Activated CD8-positive, alpha-beta T cell treated with anti-CD3 and anti-CD28 coated beads for 36 hours (primary cell): ENCODE results near the gene PCNX2. TPM values are rescaled to one million over a fixed set of nuclear protein-coding genes. Genes with fewer than 3 reads are reported as not detected.

Experiments used
- ATAC-seq: fragments of 200-7000 bp; cut with Tn5 transposase; one replicate; pipeline ENCODE4 v1.10.0; 2021; ENCODE audit warnings: mild to moderate bottlenecking, moderate library complexity
- CTCF ChIA-PET: fragments of 350-600 bp; sonication (Branson Sonifier 250); formaldehyde crosslinking; loops from one replicate; lab custom pipeline; 2021; ENCODE audit warnings: antibody characterized with exemption; lab: Charles Lee
- POLR2A ChIA-PET: fragments of 350-600 bp; sonication (Branson Sonifier 250); formaldehyde crosslinking; loops from one replicate; lab custom pipeline; 2021; ENCODE audit warnings: antibody characterized with exemption; lab: Charles Lee
- DNase-seq: peaks from one replicate; pipeline ENCODE4 v3.0.0-alpha.2; 2020
- H3K27ac Mint-ChIP-seq: one replicate; pipeline ENCODE4 v1.8.0; 2021; ENCODE audit warnings: mild to moderate bottlenecking, mixed read lengths
- H3K27me3 Mint-ChIP-seq: one replicate; pipeline ENCODE4 v1.8.0; 2021; ENCODE audit warnings: mixed read lengths
- H3K36me3 Mint-ChIP-seq: one replicate; pipeline ENCODE4 v1.8.0; 2021; ENCODE audit warnings: low read depth, mixed read lengths
- H3K4me1 Mint-ChIP-seq: one replicate; pipeline ENCODE4 v1.8.0; 2021; ENCODE audit warnings: low read depth, mixed read lengths
- H3K4me3 Mint-ChIP-seq: one replicate; pipeline ENCODE4 v1.8.0; 2021; ENCODE audit warnings: mild to moderate bottlenecking, moderate library complexity, mixed read lengths
- H3K9me3 Mint-ChIP-seq: one replicate; pipeline ENCODE4 v1.8.0; 2021; ENCODE audit warnings: mixed read lengths
- intact Hi-C: fragments of 100-400 bp; cut with micrococcal nuclease; formaldehyde crosslinking; loops from one replicate; pipeline ENCODE4 v1.10.0; 2022
- total RNA-seq, 2 experiments: library from RNA; stranded (reverse); gene quantifications; one replicate each; pipeline ENCODE4 v1.2.3, GENCODE V29; 2021
- TF ChIP-seq, protein P1 (sequence below): fragments of 200-600 bp; IDR thresholded peaks from one replicate; pipeline ENCODE4 v1.8.0; 2022; ENCODE audit warnings: antibody characterized with exemption, mild to moderate bottlenecking

PCNX2 gene
- total RNA-seq, 2 experiments from 2014 or later, result 14.4 to 14.9 TPM

DNA sequence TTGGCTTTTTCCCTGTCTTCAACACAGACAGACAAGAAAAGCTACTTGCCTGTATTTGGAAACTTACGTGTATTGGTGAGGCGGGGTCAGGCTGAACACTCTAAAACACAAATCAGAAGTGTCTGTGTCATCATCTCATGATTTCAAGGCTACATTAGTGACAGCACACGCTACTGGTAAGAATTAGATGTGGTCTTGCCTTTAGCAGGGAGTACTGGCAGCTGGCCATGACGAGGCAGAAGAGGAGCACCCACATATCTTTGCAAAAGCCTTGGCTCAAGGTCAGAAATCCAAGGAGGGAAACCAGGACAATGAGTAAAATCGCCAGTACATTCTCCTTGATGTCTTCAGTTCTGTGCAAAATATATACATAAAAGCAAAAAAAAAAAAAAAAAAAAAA lies 77.7 kb downstream of the PCNX2 start:
- Mint-ChIP-seq H3K27me3 (no peaks in the 10 kb centered on the region), H3K9me3 (no peaks in the 10 kb centered on the region), H3K36me3 (peaks cover 20% of the 10 kb centered on the region), H3K4me1 (no peaks in the 10 kb centered on the region), H3K27ac (no peak overlapping the region), H3K4me3 (no peak overlapping the region)
- TF ChIP-seq, protein P1, sequence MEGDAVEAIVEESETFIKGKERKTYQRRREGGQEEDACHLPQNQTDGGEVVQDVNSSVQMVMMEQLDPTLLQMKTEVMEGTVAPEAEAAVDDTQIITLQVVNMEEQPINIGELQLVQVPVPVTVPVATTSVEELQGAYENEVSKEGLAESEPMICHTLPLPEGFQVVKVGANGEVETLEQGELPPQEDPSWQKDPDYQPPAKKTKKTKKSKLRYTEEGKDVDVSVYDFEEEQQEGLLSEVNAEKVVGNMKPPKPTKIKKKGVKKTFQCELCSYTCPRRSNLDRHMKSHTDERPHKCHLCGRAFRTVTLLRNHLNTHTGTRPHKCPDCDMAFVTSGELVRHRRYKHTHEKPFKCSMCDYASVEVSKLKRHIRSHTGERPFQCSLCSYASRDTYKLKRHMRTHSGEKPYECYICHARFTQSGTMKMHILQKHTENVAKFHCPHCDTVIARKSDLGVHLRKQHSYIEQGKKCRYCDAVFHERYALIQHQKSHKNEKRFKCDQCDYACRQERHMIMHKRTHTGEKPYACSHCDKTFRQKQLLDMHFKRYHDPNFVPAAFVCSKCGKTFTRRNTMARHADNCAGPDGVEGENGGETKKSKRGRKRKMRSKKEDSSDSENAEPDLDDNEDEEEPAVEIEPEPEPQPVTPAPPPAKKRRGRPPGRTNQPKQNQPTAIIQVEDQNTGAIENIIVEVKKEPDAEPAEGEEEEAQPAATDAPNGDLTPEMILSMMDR, result no peak
- ATAC-seq (no peak), DNase-seq (no peak)
- intact Hi-C loops, result no loop called here
- ChIA-PET POLR2A (no interaction called here), CTCF (no interaction called here)

DNA sequence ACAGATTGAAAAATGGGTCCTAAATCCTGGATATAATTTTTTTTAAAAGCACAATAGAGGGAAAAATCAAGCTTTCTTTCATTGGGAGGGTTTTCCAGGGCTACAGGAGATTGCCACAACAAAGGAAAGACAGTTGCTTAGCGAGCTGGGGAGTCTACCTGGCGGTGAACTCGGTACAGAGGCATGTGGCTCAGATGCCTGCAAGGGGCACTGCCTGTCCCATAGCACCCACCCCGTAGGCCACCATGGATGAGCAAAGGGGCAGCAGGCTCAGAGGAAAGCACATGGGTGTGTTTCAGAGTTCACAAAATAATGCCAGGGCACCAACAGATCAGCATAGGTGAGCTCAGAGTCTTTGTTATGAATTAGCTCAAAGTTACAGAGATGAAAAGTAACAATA lies 79.5 kb downstream of the PCNX2 start:
- ATAC-seq, result no peak
- ChIA-PET CTCF (no interaction called here), POLR2A (interaction anchor here (0.9 kb wide), 1 partner anchor 9 kb away, joined by 3 read pairs; no protein-coding TSS in a partner anchor)
- Mint-ChIP-seq H3K4me1 (no peaks in the 10 kb centered on the region), H3K27ac (no peak overlapping the region), H3K4me3 (no peak overlapping the region), H3K27me3 (no peaks in the 10 kb centered on the region), H3K36me3 (peaks cover 20% of the 10 kb centered on the region), H3K9me3 (no peaks in the 10 kb centered on the region)
- intact Hi-C loops, result no loop called here
- TF ChIP-seq, protein P1, result no peak
- DNase-seq, result no peak

DNA sequence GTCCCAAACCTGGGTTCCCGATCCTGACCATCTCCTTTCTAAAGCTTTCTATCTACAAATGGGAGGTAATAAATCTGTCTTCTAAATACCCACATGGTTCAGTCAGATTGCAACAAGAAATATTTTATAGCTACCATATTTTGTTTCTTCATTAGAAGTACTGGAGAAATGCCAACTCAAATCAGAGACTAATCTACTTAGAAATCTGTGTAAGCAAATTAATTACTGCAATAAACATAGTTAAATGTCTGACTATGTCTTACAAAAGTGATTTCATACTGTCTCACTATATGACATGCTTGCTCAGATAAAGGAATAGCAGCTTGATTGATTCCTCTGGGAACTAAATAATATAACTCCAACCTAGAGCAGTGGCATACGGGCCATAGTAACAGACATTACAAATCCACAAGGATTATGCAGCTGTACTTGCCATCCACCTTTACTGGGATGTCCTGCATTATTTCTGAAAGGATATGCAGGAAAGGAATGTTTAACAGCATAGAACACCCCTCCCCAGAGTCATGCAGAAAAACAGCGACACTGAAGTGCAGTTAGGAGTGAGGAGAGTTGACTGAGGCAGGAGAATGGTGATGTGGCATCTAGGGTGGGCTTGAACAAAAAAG lies 80.3 kb downstream of the PCNX2 start:
- ATAC-seq (no peak), DNase-seq (no peak)
- Mint-ChIP-seq H3K4me3 (no peak overlapping the region), H3K36me3 (peaks cover 14% of the 10 kb centered on the region), H3K9me3 (no peaks in the 10 kb centered on the region), H3K27ac (no peak overlapping the region), H3K27me3 (no peaks in the 10 kb centered on the region), H3K4me1 (no peaks in the 10 kb centered on the region)
- POLR2A ChIA-PET, result no interaction called here
- intact Hi-C loops, result no loop called here
- TF ChIP-seq, protein P1, result no peak
- CTCF ChIA-PET, result no interaction called here

DNA sequence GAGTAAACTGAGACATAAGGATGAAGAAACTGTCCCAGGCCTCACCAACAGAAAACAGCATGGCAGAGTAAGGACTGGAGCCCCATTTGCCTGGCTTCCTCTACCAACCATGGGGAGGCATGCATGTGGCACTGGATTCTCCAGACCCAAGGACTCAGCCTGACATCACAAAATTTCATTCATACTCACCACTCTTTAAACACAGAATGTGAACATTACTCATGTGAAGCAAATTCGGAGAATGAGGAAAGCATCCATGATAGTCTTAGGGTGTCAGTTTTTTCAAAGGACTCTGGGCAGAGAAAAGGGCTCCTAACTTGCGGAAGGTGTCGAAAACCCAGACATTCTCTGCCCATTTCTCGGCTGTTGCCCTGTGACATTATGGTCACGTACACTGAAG lies 83.9 kb downstream of the PCNX2 start:
- no peaks in the 10 kb centered on the region for H3K27me3 Mint-ChIP-seq
- no peak for DNase-seq
- H3K27ac Mint-ChIP-seq, result no peak overlapping the region
- TF ChIP-seq, protein P1, result no peak
- no peak for ATAC-seq
- no peak overlapping the region for H3K4me3 Mint-ChIP-seq
- no peaks in the 10 kb centered on the region for H3K4me1 Mint-ChIP-seq
- POLR2A ChIA-PET, result no interaction called here
- intact Hi-C loops, result no loop called here
- CTCF ChIA-PET, result no interaction called here
- H3K36me3 Mint-ChIP-seq, result peaks cover 12% of the 10 kb centered on the region
- H3K9me3 Mint-ChIP-seq, result no peaks in the 10 kb centered on the region

DNA sequence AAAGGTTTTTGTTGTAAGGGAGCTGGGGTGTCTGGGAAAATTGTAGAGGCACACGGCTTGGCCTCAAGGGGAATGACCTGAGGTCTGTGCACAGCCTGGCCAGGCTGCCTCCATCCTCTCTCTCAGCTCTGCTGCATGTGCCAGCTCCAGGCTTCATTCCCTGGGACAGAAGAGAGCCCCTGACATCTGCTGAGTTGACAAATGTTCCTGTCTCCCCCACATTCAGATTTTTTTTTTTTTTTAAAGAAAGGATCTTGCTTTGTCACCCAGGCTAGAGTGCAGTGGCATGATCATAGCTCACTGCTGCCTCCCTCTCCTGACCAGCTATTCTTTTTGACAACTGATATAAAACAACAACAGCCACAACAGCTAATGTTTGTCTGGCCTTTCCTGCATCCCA lies 84.4 kb downstream of the PCNX2 start:
- Mint-ChIP-seq H3K27ac (no peak overlapping the region), H3K27me3 (no peaks in the 10 kb centered on the region), H3K36me3 (peaks cover 17% of the 10 kb centered on the region), H3K4me1 (no peaks in the 10 kb centered on the region), H3K4me3 (no peak overlapping the region), H3K9me3 (no peaks in the 10 kb centered on the region)
- DNase-seq, result no peak
- no peak for ATAC-seq
- TF ChIP-seq, protein P1, result no peak
- CTCF ChIA-PET, result no interaction called here
- POLR2A ChIA-PET, result no interaction called here
- intact Hi-C loops, result no loop called here
